ENCODE data around the gene CEP41.

Gene CEP41

GRCh38 chr7:130440527-130441365, at the start of gene CEP41:
CEP41 (minus strand) TSS chr7:130441016; CDS start chr7:130440966, 50 bp downstream.
- DNase-seq, result peak; percentile 94

- no peak for DNase-seq
Measured at GRCh38 chr7:130490311-130490791, 49.5 kb upstream of the CEP41 start.

DNA sequence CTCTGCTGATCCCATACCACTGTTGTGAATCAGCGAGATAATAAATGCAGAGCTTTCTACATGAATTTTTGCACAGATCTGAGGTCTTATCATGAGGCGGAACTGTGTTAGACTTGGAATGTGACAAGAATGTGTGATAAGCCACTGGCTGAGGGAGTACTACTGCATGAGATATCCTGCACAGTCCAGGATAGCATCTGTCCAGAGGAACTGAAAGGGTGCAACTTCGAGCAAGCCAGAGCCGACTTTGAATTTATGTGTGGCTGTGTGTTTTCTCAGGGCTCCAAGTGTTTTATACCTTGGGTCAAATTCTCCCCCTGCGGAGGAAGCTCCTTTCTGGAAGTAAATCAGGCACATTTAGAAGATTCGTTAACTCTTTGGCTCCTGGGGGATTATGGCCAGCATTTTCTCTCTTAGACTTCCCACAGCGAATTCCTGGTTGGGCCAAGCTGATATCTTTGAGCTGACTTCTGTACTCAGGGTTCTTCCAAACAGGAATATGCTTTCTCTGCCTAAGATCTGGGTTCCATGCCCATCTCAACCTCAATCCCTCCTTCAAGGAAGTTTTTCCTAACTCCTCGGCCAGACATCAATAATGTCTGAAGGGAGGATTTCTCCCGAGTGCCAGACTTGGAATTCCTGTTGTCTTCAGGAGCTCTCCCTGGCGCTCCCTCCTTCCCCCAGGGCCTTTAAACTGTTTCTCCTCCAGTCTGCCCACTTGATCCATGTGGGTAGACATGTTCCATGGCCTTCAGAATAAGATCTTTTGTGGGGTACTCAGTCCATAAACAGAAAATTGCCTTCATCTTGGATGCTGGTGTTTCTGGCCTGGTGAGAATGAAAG, 48.5 kb upstream of the CEP41 start:
- no peak for DNase-seq

DNA sequence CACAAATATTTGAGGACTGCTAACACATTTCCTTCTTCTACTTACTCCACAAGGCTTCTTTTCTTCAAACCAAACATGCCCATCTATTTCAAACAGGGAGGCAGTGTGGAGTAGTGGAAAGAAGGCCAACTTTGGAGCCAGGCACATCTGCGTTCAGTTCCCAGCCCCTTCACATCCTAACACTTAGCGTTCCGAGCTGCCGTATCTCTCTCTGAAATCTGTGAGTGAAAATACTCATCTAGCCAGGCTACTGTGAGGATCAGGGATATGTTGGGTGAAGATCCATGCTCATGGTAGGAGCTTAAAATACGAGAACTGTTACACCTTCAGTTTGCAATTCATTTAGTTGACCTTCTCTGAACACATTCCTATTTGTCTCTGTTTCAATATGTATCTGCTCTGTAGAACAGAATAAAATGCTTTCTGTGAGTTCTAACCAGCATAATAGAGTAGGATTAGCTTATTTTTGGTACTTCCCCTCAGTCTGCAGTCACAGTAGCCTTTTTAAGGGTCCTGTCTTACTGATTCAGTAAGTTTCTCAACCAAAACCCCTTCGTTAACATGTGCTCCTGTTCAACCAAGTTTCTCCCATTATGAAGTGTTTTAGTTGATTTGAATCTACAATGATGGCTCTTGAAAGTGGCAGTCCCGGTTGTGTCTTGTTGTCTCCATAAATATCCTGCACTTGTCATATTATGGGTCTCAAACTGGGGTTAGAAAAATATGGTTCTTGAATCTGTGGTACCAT, 47.8 kb upstream of the CEP41 start:
- no peak for DNase-seq

DNA sequence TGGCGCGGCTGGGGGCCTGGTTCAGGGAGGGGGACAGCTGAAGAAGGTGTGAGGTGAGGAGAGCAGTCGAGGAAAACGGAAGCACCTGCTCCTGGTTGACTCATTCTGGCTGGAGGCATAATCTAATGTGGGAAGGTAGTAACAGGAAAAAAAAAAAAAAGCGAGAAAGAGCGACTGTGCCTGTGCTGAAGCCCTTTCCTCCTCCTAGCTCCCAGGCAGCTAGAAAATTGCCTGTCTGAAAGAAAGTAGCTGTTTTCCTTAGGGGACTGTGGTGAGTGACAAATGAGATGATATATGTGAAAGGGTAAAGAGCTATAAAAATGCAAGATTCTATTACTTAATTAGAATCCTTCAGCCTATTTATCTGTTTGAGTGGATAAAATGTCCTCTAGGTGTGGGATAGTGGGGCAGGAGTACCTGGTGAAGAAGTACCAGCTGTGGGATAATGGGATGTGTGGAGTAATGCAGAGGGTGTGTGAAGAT, 46.2 kb upstream of the CEP41 start:
- DNase-seq, result no peak

GRCh38 chr7:130486114-130486953, 45.5 kb upstream of the CEP41 start:
- peak; percentile 66 for DNase-seq

GRCh38 chr7:130485734-130486113, 44.9 kb upstream of the CEP41 start:
- DNase-seq, result no peak

GRCh38 chr7:130483031-130483430, 42.2 kb upstream of the CEP41 start:
- DNase-seq, result no peak

- no peak for DNase-seq
Measured at GRCh38 chr7:130481898-130482297, 41.1 kb upstream of the CEP41 start.

- DNase-seq, result no peak
Measured at GRCh38 chr7:130479716-130480400, 39.0 kb upstream of the CEP41 start.

GRCh38 chr7:130478991-130479390, 38.2 kb upstream of the CEP41 start:
- no peak for DNase-seq

DNA sequence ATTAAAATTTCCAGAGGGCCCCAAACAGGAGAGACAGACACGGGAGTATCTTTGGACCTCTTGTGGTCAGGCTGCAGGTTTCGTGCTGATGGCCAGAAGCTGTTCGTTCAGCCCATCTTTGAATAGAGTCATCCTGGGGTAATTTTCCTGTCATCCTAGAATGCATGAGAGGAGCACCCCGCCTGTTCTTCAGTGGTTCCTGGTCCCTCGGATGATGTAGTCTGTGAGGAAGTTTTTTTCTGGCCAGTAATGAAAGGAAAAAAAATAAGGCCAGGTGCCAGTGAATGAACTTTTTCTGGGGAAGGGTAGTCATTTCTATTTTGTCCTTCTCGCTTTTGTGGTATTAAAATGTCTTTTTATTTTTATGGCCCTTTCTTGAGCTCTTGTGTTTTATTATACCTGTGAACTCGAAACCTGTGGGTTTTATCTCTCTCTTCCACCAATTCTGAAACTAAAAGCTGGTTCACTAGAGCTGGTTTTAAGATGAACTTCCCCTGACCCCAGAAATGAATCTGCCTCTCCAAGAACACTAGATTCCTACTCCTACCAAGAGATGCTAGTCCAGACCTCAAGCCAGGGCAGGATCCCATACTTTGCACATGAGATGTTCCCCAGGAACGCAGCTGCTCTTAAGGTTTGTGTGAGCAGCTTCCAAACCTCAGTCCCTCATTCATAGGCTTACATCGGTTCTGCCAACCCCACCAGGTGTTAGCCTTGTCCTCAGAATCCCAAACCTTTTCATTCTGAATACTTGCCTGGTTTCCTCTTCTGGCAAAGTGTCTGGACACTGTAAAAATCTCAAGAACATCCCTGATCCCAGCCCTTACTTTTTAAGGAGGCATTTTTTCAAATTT, 35.7 kb upstream of the CEP41 start:
- no peak for DNase-seq

- DNase-seq, result no peak
Measured at GRCh38 chr7:130475776-130476175, 35.0 kb upstream of the CEP41 start.

- no peak for DNase-seq
Measured at GRCh38 chr7:130473876-130474275, 33.1 kb upstream of the CEP41 start.

- no peak for DNase-seq
Measured at GRCh38 chr7:130473289-130473688, 32.5 kb upstream of the CEP41 start.

- no peak for DNase-seq
Measured at GRCh38 chr7:130471974-130472373, 31.2 kb upstream of the CEP41 start.

- no peak for DNase-seq
Measured at GRCh38 chr7:130468612-130469011, 27.8 kb upstream of the CEP41 start.

DNA sequence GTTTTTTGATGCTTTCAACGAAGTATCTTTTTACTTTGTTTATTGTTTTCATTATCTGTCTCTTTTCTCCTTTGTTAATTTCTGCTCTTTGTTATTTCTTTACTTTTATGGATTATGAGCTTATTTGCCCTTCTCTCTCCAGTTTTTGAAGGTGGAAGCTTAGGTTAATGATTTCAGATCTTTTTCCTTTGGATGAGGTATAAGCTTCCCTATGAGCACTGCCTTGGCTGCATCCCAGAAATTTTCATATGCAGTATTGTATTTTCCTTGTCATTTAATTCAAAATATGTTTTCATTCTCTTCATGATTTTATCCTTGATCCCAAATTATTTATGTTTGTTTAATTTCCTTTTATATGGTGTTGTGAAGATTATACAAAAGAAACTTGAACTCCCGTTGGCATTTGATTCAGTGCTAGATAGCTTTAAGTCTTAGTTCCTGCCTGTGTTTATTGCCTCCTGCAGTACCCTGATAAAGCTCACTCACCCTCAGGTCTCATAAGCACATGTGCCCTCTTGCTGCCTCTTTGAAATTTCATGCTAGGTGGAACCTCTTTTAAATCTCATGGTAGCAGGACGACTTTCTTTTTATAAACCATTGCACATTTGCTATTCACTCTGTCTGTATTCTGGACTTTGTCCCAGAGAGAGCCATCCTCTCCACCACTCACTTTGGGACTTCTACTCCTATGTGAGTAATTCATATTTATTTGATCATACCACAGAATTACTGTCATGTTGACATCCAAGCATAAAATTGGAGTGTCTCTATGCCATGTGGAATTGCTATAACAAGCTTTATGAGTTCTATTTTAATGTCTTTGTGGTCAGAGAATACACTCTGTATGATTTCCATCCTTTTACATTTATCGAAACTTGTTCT, 23.0 kb upstream of the CEP41 start:
- DNase-seq, result no peak

GRCh38 chr7:130461272-130461671, 20.5 kb upstream of the CEP41 start:
- no peak for DNase-seq
